Stromal cell of bone marrow (primary cell): ENCODE data around the gene PTPN4.

ENCODE experiments used
- DNase-seq: peaks from one replicate; pipeline ENCODE4 v3.0.0-alpha.2; 2012; ENCODE audit warnings: low read depth

The PTPN4 gene

DNA sequence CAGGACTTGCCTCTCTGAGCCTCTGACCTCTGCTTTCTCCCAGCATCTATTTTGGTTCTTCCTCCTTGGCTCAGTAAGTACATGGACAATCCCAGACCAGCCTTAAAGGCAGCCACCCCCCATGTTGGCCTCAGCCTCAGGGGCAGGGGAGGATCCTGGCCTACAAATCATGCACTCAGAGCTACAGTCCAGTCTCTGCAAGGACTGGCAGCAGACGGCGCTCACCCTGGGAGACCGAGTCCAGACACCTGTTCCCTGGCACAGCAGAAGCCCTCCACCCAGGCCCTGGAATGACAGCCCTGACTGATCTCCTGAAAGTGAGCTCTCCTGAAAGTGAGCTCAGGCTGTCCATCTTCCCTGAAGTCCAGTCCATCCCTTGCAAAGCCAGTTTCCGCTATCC is 25.7 kb upstream of the PTPN4 start:
- DNase-seq, result no peak

DNA sequence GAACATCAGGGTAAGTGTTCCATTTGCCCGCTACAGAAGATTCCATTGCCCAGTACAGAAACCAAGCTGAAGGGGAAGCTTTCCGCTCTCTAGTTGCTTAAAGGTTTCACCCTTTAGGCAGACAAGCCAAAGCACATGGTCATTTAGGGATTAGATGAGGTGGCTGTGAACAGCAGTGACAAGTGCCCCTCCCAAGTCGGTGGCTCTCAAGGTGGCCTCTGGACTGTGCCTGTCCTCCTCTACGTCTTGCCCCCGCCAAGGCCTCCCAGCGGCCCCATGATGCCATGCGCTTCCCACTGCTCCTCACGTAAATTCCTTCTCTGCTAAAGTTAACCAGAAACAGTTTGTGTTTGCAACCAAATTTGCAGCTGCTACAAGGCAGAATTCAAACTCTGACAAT is 24.2 kb upstream of the PTPN4 start:
- no peak for DNase-seq

GRCh38 chr2:119736021-119736420 is 23.7 kb upstream of the PTPN4 start:
- DNase-seq, result no peak

- DNase-seq, result no peak
Observed at GRCh38 chr2:119739580-119740255, 20.0 kb upstream of the PTPN4 start.

DNA sequence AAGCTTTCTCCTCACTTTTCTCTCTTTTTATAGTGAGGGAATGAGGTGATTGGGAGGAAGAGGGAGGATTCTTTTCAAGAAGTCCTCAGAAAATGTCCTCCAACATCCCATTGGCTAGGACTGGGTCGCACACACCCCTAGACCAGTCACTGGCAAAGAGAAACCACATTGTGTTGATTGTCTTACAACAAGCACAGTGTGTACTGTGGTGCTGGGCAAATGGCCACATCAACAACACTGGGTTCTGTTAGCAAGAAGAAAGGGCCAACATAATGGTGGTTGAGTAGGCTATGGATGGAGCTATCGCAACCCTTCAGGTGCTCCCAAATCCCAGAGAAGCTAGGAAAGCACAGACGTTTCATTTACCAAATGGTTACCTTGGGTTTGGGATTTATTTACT is 18.7 kb upstream of the PTPN4 start:
- no peak for DNase-seq

GRCh38 chr2:119741868-119742267 is 17.9 kb upstream of the PTPN4 start:
- DNase-seq, result no peak

- DNase-seq, result no peak
Observed at GRCh38 chr2:119744335-119744939, 15.3 kb upstream of the PTPN4 start.

DNA sequence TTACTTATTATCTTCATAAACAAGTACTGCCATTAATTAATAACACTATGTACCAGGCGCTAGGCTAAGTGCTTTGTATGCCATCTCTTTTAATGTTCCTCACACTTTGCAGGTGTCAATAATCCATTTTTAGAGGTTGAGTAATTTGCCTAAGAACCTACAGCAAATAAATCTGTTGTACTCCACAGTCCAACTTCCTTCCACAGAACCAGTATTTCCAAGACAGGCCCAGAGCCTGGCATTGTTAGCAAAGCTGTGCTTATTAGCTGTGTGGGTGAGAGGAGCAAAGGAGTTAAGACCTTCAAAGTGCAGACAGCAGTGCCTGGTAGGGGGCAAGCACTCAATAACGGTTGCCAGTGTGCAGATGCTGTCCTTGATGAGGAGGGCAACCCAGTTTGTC is 14.2 kb upstream of the PTPN4 start:
- no peak for DNase-seq

- DNase-seq, result no peak
Observed at GRCh38 chr2:119746836-119747686, 12.7 kb upstream of the PTPN4 start.

GRCh38 chr2:119748135-119748534 is 11.6 kb upstream of the PTPN4 start:
- no peak for DNase-seq

- DNase-seq, result no peak
Observed at GRCh38 chr2:119749477-119750012, 10.2 kb upstream of the PTPN4 start.

DNA sequence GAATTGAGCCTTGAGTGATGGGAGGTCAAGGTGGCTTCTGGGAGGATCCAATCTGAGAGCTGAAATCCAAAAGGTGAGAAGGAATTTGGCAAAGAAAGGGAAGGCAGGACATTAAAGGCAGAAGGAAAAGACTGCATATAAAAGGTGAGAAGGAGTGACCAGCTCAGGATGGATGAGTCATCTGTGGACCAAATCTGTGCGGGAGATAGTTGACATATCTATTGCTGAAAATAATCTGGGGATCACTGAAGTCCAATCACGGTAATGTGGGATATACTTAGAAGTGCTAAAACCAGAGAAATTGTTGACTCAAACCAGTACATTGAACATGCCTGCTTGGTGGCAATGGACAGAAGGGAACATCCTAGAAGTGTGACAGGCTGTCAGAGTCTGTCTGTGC is 8.0 kb upstream of the PTPN4 start:
- no peak for DNase-seq

GRCh38 chr2:119753041-119753929 is 6.4 kb upstream of the PTPN4 start:
- DNase-seq, result no peak

- DNase-seq, result no peak
Observed at GRCh38 chr2:119753930-119754321, 5.8 kb upstream of the PTPN4 start.

DNA sequence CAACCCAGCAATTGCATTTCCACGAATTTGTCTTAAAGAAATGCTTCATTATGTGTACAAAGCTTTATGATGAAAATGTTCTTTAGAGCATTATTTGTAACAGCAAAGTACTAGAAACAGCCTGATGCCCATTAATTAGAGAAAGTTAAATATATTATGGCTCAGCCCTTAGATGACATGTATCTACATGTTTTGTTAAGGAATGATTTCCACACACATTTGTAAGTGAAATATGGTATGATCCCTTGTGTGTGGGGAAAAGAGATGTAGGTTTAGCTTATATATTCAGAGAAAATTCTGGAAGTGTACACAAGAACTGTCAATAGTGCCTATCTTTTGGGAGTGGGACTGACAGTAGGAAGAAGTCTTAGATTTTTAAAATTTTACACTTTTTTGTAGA is 3.8 kb upstream of the PTPN4 start:
- no peak for DNase-seq

- DNase-seq, result peak; percentile 95
Observed at GRCh38 chr2:119756837-119757236, 2.9 kb upstream of the PTPN4 start.

DNA sequence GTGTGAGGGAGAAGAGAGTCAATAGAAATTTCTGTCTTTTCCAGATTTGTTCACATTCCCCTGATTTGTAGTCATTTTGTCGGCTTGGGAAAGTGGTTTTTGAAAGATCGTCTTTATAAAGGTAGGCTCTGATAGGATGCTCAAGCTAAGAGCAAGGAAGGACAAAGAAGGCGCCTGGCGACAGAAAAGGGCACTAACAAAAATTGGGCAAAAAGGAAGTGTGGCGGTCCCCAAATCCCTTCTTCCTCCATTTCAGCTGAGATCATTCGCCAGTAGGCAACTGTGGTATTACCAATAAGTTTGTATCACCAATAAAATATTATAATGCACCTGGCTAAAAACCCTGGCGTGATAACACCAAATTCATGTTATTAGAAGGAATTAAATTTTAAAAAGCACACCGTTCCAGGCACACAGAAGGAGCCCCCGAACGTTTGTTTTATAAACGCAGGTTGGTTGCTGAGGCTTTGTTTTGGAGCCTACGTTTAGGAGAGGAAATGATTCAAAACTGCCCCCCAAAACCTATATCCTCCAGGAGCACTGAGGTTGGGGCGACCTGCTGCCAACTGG is 756 bp upstream of the PTPN4 start:
- DNase-seq, result no peak

- no peak for DNase-seq
Observed at GRCh38 chr2:119760237-119760955, 674 bp downstream of the PTPN4 start.

DNA sequence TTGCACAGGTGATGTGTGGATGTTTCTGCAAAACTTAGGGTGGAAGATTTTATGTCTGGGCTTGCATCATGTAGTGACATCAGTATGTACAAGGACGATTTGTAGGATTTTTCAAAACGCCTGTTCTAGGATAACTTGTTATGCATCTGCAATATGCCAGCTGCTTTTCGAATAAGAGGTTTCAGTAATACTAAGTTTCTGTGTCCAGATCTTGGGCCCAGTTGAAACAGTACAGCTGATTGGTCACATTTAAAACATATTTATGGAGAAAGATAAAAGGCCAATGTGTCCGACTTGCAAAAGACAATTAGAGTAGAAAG is 1.2 kb downstream of the PTPN4 start:
- no peak for DNase-seq

DNA sequence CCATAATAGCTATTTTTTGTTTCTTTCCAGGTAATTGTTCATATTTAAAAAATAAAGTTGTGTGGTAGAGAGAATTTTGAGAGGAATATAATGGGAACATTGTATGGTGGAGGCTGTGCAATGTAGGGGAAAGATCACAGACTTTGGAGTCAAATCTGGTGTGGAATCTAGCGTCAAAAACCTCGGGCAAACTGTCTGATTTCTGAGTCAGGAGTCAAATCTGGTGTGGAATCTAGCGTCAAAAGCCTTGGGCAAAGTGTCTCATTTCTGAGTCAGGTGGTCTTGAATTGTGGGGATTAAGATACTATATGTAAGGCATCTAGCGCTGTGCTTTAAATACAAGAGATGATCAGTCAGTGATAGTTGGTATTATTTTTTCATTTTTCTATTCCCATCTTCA is 5.1 kb downstream of the PTPN4 start:
- no peak for DNase-seq

GRCh38 chr2:119765433-119766002 is 5.8 kb downstream of the PTPN4 start:
- no peak for DNase-seq
